Dedifferentiated amniotic fluid mesenchymal stem cell (primary cell): ENCODE measurements around the gene USP21.

Experiments used
- DNase-seq: peaks from one replicate; pipeline ENCODE4 v3.0.0-alpha.2; 2016; ENCODE audit errors: extremely low spot score

USP21 gene

DNA sequence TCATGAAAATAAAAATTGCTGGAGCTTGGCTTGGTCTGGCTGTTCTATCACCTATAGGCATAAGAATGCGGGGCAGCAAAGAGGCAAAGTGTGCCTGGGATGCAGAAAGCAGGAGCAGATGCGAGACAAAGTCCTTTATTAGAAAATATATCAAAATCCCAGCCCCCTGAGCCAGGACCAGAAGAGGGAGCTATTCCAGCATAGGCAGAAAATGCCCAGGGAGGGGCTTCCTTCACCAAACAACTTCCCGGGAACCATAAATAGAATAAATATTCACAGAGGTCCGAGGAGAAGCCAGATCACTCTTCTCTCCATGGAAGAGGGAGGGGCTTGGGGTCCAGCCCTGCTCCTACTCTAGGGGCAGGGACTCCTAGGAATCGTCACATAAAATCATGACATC lies 11.9 kb downstream of the USP21 start:
- DNase-seq: no peak

DNA sequence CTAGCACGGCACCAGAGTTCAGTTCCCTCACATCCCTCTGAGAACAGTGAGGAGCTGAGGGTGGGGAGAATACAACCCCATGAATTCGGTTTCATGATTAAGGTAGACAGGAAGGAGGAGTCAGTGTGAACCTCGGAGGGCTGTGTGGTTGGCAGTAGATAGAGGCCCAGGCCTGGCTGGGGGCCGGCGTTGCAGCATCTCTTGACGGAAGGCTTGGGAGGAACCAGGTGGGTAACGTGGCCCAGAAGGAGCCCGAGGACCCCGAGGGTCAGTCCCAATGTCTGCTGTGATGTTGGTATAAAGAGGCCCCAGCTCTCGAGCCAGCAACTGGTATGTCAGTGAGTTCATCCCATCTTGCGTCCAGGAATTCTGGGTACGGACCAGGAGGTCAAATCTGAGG lies 12.4 kb downstream of the USP21 start:
- no peak for DNase-seq

DNA sequence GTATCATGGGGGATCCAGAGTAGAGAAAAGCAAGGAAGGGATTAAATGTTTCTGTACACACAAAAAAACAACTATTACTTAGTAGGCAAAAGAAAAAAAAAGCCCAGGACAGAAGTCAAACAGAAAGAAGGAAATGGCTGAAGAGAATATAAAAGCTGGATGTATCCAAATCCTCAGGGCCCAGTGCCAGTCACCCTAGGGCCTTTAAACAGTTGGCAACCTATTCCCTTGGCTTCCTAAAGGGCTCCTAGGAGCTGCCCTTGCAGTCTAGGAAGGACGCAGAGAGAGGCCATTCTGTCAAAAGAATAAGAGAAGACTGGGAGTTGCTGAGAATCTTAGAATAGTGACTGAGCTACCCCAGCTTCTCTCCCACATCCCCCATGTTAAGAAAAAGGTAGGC lies 13.0 kb downstream of the USP21 start:
- DNase-seq: no peak

DNA sequence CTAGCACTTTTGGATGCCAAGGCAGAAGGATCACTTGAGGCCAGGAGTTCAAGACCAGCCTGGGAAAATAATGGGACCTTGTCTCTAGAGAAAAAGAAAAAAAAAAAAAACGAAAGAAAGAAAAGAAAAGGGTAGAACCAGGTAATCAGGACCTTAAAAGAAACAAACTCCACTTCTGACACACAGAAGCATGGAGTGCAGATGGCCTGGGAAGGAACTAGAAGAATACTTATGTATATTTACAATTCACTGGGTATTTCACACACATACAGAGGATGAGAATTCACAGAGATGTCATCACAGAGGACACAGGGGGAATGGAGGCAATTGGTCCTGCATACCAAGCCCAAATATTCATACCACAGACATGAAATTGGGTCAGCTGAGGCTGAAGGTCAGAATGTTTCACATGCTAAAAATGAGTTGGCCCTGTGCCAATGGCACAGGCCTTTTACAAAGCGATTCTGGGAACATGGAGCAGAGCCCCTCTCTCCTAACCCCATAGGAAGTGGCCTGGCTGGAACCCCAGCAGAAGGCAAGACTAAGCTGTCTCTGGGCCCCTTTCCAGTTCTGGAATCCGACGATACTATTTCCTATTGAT lies 13.6 kb downstream of the USP21 start:
- DNase-seq: peak; percentile 32

DNA sequence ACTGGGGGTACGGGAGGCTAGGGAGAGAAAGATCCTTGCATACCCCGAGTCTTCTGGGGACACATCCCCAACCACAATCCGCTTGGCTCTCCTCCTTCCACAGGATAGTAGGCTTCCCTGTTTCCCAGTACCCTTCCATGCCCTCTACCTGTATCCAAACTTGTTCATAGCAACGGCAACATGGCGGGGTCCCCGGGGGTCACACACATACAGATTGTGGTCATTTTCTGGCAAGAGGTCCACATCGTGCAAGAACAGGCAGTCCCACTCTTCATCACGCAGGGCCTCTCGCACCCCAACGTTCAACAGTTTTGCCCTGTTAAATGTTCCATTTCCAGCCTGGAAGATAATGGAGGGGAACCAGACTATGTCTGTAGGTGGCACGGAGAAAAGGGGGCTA lies 14.4 kb downstream of the USP21 start:
- DNase-seq: no peak

DNA sequence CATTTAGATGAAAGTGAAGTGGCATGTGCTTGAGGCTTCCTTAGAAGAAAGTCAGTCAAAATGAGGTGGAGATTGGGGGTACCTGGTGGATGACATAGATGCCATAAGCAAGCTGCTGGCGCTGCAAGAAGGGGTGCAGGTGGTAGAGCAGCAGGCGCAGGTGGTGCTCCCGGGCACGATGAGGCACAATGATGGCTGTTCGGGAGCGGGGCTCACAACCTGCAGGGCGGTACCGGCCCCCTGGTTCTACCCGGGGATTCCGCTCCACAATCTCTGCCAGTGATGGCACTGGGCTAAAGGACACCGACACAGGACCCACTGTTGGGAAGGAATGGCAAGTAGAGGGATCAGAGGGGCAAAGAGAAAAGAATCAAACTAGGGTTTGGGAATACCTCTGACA lies 15.6 kb downstream of the USP21 start:
- no peak for DNase-seq

DNA sequence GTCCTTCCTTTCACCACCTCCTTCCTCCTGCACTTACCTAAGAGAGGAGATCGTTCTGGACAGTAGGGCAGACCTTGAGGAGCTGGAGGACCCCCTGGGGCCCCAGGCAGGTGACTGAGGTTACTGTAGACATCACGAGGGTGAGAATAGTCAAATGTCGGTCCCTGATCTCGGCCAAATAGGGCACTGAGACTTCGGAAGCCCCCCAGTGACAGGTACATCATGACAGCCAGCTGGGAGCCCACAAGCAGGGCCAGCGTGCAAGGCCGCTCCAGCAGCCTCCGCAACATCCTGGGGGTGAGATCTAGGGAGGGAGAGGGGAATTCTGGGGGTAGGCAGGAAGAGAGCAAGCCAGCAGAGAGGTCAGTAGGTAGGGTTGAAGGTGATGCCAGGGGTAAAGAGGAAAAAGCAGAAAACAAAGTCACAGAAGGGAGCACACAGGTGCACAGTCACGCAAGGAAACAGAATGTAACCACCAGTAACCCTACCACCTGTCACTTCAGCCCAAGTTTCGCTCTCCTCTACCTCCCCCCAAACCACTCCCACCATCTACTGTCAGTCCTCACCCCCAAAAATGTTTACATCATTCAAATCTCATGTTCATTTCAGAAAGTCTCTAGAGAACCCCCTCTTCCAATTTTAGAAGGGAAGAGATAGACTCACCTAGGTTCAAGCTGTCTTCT lies 16.6 kb downstream of the USP21 start:
- no peak for DNase-seq

DNA sequence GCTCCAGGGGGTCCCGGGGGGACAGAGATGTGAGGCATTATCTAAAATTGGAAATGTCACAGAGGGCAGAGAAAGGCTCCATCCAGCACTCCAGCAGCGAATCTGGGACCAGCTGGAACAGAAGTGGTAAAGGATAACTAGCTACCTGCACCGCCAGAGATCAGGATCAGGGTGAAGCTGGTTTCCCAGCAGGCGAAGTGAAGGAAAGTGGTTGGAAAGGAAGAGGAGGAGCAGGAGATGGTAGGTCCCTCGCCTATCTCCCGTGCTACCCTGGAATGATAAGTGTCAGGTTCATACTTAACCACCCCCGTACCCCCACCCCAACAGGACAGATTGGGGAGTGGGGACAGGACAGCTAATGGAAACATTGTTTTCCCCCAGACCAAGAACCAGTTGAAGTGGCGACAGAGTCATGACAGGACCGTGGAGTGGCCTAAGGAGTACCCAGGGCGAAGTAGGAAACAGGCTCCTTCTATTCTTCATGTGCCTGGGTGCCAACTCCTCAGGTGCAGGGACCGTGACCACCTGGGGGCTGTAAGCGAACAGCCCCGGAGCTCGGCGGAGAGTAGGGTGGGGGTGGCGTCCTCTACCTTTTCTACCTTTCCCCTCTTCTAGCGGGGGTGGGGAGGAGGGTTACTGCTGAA lies 17.3 kb downstream of the USP21 start:
- no peak for DNase-seq

DNA sequence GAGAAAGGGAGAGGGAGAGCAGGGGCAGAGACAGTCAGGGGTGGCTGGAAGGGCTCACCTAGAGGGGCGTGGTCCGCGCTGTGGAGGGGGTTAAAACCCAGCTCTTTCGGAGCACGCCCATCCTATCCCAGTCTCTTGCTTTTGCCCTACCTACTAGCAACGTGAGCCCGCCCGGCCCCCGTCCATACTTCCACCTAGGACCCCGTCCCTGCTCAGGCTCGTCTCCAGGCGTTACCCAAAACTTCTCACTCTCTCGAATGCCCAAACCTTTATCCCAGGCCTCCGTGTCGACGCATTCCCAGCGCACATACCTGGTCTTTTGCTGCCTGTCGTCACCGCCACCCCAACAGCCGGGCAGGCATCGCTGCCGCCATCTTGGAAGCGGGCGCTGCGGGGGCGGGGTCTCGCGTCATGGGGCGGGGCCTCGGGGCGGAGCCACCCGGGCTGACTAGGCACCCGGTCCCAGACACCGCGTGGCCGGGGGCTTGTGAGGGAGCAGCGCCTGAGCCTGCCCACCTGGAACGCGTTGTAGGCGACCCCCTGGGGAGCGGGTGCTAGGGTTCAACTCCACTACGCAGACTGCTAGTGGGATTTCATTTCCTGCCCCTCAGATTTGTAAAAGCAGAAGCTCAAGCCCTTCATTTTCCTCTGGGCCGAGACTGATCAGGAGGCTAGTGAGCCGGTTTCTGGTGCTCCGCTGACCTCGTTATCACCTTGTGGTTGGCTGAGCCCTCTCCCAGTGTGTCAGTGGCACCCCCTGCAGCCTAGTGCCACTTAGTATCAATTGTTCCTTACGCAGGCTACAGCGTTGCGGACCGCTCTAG lies 18.0 kb downstream of the USP21 start, which contains the start of gene B4GALT3:
B4GALT3 (minus strand) TSS at position 396 of the 824 bp plus-strand sequence. CDS start 1,447 bp downstream, outside the sequence.
- DNase-seq: peak; percentile 64

DNA sequence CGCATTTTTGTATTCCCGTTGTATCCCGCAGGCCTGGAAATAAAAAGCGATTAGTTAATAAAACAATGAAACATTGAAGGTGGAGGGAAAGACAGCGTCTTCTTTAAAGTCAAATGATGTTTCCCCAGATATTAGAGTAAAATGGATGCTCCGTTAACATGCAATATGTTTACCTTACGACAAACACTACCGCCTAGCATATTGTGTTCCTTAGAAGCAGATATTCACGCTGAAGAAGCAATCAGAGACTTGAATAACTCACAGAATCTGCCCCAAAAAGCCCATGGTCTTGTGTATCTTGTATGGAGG lies 18.6 kb downstream of the USP21 start:
- DNase-seq: no peak

DNA sequence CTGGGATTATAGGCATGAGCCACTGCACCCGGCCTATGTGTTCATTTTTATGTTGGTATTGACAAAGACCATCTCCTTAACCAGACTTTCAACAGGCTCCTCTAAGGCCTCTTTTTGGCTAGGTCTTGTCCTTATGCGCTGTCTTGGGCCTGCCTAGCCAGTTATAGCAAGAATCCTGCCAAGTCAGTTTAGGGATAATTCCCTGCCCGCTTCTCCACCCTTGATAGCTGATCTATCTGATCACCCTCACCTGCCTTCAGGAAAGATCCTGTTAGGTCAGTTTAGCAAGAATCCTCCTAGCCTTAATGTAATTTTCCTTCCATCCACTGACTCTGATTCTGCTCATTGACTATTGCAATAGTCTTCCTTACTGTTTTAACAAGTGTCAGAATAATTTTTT lies 20.4 kb downstream of the USP21 start:
- DNase-seq: no peak

DNA sequence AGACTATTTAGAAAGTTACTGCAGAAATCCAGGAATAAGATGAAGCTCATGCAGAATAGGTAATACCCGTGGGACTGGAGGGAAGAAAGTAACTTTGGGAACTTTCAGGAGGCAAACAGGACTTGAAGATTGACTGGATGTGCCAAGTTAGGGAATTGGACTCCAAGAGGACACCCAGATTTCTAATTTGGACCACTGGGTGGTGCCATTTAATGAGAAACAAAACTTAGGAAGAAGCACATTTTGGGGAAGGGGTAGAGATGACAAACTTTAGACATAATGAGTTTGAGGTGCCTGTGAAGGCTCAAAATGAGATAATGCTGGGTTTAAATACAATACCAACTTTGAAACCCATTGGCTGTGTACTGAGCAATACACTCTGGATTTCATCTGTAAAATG lies 21.3 kb downstream of the USP21 start:
- DNase-seq: no peak

DNA sequence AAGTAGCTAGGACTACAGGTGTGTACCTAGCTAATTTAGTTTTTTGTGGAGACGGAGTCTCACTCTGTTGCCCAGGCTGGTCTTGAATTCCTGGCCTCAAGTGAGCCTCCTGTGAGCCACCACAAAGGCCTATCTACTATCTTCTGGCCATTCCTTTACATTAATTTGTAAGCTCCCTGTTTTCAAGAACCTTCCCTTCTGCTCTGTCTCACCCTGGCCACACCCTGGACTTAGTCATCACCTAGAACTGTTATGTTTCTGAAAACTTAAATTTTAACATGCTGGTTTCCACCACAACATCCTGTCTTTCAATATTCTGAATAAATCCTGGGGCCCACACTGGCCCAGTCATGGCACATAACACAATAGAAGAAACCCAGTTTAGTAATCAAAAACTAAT lies 22.9 kb downstream of the USP21 start:
- peak; percentile 42 for DNase-seq

DNA sequence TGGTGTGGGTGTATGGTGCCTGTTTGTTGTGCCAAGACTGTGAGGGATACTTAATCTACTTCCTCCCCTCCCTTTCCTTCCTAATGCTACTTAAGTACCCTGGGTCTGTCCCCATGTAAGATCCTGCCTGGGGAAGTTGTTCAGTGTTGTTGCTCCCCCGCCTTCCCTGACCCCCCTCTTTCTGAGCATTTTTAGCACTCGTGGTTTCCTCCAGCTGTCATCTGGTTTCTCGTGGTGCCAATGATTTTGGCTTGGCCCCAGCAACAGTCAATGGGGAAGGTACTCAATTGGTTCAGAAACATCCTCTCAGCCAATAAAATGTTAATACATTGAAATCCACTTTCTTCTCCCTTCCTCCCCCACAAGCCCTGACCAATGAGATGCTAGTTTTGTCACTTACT lies 26.0 kb downstream of the USP21 start:
- no peak for DNase-seq

DNA sequence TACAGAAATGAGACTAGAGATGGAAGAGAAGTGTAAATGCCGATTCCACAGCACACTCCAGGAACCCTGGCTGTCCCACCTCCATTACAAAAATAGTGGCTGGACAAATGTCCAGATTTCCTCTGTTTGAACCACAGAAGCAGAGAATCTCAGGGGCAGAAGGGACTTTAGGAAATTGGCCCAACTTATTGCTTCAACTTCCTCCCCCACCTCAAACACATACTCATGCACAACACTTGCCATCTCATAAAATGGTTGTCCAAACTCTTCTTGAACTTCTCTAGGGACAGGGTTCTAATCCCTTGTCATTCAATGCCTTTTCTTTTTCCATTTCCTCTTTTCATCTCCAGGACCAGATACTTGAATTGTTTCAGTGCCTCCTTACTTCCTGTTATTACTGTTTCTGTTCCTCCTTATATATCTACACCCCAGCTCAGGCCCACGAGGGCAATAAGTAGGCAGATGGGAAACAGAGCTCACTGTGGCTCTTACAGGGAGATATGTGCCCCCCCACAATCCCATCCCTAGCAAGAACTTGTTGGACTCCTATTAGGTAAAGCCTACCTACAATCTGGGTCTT lies 26.5 kb downstream of the USP21 start:
- no peak for DNase-seq

DNA sequence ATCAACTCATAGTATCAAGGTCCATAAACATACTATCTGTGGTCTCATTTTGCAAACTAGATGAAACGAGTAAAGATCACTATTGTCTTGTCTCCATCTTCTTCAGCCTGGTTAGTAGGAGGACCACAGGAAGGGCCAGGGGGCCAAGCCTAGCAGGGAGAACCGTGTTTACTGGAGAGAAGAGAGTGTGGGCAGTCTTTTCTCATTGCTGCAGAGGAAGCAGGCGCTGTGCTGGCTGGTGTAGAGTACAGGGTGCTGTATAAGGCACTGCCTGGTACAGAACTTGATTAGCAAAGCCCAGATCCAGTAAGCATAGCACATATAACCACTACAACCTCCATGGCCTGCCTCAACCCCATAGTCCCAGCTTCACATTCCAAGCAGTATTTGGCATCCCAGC lies 28.0 kb downstream of the USP21 start:
- DNase-seq: no peak

DNA sequence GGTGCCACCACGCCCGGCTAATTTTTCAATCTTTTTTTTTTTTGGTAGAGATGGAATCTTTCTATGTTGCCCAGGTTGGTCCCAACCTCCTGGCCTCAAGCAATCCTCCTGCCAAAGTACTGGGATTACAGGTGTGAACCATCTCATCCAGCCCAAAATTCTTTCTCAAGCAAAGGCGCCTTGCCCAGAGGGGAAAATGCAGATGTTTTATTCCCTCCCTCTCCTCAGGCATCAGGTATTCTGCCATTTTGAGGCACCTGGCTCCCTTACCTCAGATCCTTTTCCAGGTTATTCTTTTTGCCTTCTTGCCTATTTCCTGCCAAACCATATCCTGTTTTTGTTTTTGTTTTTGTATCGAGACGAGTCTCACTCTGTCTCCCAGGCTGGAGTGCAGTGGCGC lies 29.1 kb downstream of the USP21 start:
- no peak for DNase-seq

DNA sequence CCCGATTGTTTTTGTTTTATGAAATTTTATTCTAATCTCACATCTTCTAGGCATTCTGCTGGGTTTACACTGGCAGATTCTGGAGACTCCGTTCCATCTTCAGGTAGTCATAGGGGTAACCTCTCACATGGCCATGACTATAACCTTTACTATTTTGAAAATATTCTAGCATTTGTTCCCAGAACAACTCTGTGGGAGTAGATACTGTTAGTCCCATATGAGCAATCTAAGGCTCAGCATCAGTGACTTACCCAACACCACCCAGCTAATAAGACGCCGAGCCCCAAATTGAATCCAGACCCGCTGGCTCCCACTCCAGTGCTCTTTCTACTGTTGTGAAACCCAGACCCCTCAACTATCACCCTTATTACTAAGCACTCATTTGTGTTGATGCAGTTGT lies 29.7 kb downstream of the USP21 start:
- no peak for DNase-seq

DNA sequence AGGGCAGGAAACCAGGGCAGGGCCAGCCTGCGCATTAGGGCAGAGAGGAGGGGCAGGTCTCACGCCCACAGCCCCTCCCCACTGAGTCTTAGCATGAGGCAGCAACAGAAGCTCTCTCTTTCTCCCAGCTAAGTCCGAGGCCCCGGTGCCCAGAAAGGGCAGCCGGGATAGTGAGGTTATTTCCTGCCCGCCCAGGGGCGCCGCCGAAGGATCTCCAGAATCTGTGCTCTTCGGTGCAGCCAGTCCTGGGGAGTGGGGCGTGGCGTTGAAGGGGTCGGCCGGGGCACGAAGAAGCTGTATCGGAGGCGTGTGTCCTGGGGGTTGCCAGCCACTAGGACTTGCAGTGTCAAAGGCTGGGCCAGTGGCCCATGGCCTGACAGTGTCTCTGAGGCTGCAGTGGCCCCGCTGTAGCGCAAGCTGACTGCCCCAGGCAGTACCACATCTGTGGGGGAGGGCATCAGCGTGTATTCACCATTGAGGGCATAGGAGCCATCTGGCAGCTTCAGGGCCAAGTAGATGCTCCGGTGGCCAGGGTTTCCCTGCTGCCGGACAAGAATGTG lies 31.7 kb downstream of the USP21 start:
- DNase-seq: no peak

DNA sequence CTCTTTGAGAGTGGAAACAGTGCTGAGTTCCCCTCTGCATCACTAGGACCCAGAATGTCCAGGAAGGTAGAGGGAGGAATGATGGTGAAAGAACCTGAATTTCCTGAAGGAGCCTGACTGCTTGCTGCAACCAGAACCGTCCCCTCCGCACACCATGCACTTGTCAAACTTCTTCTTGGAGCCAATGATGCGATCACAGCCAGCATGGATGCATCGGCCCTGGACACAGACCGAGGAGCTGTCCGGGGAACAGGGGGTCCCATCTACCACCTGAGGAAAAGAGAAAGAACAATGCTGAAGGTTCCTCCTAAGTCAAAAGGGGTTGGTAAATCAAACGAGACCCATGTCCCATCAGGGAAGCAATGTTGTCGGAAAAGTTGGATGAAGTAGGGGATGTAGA lies 32.7 kb downstream of the USP21 start:
- DNase-seq: no peak

DNA sequence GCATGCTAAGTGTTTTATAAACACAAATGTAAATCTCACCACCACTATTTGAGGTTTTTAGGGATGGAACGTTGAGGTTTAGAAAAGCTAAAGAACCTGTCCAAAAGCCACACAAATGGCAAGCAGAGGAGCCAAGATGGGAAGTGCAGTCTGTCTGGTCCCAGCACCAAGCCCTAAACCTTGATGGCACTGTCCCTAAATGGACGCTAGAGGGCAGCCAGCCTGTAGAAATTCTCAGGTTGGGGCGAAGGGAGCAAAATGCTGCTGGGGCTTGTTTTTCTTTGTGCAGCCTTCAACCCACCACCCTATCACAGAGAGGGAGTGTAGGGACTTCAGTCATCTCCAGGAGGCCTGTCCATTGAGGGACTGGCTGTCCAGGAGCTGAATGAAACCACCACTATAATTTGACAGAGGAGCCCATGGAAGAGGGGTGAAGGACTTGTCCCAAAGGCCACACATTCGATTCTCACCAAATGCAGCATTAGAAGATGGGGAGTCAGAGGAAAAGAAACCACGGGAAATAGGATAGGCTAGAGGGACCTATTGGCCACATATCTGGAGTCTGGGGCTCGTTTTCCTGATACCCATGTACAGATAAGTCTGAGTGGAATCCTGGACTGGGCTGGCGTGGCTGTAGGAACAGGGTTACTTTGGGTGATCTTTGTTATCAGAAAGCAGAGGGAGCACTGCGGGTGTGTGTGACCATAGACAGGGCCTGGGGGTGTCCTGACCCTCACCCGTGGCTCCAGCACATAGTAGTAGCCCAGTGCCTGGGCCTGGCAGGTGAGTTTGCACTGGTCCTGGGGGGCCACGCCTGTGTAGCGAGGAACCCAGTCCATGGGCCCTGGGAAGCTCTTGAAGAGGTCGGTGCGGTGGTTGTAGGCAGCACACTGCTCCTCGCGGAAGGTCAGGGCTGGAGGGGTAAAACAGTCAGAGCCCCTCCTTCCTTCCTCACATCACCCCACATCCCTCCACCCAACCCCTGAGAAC lies 33.5 kb downstream of the USP21 start:
- peak; percentile 65 for DNase-seq
